T1000 (cell line): ENCODE measurements around the gene GRIP2.

ENCODE experiments used
- DNase-seq: peaks from one replicate; lab custom pipeline; 2025; ENCODE audit warnings: mixed read lengths; lab: John Stamatoyannopoulos, UW

The GRIP2 gene

DNA sequence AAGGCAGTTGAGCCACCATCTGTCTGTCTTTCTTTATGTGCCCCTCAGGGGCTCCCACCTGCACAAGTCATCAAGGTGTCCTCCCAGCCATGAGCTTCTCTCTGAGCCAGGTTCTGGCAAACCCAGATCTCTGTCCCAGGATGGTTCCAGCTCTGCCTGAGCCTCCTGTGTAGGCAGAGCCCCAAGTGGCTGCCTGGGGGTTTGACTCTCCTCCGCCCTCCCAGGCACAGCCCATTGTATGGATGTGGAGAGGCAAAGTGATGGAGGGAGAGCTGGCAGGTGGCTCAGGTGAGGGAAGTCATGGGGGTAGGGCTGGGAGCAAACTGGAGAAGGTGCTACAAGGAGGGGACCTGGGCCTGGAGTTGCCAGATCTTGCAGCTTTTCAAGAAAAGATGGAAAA, 56.9 kb downstream of the GRIP2 start:
- no peak for DNase-seq

DNA sequence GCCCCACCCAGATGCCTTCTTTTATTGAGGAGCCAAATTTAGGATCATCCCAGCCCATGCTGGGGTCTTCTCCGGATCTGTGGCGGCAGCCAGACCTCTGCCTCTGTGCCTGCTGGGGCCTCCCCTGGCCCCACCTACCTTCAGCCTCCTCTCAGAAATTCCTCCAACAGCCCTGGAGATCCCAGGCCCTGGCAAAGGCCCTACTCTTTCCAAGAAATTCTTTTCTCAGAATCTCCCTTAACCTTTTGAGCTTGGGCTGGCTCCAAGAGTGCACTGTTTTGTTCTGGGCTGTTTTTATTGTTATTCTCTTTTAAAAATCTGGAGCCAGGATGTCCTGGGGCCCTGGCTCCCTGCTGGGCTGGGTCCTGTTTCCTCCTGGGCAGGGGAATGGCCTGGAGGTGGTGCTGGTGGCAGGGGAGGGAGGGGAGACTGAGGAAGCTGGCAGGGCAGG, 57.8 kb downstream of the GRIP2 start:
- no peak for DNase-seq

DNA sequence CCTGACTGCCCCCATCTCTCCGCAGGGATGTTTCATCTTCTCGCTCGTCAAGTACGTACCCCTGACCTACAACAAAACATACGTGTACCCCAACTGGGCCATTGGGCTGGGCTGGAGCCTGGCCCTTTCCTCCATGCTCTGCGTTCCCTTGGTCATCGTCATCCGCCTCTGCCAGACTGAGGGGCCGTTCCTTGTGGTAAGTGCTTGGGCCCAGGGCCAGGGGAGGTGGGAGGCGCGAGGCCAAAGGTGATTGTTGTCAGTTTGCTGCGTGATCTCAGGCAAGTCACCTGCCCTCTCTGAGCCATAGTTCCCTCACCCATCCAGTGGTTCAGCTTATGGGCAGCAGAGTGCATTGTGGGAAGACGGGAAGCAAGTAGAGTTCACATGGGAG, 58.5 kb downstream of the GRIP2 start:
- DNase-seq, result no peak

DNA sequence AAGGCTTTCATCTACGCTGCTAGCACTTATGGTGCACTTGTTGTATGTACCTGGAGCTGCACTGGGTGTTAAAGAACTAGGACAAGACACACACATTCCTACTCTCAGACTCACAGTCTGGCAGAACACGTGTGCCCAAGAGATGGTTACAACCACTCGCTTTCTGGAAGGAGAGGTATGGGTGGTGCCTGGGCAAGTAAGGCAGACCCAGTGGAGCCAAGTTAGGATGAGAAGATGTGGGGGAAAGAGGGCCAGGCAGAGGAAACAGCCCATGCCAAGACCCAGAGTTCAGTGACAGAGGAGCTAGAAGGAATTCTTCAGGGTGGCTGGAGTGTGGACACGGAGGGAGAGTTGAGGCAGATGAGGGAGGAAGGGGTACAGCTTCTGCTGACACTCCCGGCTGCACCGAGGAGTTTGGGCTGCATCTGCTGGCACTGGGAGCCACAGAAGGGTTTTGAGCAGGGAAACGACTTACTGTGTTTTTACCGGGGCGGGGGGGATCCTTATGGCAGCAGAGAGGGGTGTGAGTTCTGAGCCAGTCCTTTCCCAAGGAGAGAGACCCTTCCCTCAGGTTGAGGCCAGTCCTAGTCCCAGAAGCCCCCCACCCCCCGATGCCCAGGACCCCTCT, 59.0 kb downstream of the GRIP2 start:
- no peak for DNase-seq

DNA sequence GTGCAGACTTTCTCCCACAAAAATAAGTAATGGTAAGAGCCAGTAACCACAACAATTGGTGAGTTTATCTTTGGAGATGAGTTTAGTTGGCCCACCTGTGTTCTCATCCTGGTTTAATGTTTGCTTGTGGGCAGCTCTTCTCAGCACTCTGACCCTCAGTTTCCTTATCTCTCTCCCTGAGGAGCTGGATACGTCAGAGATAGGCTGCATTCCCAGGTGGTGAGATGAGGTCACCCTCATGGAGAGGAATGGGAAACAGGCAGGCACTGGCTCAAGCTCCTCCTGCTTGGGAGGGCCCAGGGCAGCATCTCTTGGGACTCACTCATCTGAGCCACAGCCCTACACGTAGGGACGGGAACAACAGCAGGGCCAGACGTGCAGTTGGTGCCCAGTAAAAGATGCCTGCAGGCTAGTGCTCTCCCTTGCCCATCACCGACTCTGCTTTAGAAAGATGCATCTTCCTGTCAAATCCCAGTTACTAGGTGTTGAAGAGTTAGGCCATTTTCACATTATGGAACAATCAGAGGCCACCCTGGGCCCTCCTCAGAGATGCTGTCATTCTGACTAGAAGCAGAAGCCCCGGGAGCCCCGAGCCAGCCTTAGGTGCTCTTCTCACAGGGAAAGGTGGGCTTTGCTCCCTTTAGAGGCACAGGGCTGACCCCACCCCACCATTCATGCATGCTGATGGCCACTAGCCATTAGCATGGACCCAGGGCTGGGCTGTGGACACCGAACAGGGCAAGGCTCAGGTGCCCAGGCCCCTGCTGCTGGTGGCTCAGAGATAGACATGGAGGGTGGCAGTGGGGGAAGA, 59.7 kb downstream of the GRIP2 start:
- peak; percentile 13 for DNase-seq

DNA sequence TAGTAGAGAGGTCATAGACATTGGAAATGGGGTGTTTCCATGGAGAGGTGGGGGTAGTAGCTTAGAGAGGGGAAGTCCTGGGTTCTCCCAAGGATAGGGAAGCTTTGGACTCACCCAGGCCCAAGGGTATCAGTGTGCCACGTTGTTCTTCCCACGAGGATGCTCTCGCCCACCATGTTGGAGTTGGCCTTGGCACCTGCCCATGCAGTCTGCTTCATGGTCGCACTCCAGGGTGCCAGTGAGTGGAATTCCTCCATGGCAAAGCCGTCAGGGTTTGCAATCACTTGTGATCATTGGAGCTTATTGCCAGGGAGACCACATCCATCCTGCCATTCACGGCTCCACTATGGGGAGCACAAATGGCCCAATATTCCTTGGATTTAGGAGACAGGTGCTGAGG, 60.6 kb downstream of the GRIP2 start:
- DNase-seq, result no peak

DNA sequence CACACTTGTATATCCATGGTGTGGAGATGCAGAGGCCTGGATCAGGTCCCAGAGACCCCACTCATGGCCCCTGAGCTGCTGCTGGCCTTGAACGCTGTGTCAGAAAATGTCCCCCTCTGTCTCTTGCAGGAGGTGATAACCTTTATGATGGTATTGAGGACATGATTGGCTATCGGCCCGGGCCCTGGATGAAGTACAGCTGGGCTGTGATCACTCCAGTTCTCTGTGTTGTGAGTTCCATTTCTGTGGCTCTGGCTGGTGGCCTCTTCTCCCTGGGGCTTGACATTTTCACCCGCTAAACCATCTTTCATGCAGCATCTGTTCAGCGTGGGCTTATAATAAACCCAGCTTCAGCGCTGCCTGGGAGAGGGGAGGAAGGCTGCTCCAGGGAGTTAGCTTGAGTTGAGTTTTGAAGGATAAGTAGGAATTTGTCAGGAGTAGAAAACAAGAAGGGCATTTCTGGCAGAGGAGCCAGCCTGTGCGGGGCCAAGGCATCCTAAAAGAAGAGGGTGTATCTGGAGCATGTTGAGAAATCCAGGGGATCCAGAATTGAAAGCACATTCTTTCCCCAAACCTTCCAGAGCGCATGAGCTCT, 61.1 kb downstream of the GRIP2 start:
- DNase-seq, result no peak

DNA sequence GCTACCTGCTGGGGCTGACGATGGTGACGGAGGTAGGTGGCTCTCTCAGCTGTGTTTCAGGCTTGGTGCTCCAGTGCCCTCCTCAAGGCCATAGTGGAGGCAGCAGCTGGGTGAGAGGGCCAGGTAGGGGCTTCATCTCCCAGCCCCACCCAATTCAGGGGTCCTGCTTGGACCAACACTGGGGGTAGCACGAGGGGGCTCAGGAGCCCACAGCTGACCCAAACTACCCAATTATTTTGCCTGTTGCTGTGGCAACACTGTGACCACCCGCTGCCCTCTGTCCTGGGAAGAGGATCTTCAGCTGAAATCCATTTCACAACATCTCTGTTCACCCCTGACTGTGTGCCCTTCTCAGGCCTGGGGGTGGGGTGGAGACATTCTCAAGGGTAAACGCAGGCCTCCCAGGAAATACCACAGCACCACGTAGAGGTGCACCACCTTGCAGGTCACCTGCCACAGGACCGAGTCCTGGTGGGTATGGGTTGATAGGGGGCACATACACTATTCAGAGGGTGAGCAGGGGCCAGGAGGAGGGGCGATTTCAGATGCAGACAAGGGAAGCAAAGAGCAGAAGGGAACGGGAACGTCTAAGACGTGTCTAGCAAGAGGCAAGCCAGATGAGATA, 62.7 kb downstream of the GRIP2 start:
- no peak for DNase-seq

DNA sequence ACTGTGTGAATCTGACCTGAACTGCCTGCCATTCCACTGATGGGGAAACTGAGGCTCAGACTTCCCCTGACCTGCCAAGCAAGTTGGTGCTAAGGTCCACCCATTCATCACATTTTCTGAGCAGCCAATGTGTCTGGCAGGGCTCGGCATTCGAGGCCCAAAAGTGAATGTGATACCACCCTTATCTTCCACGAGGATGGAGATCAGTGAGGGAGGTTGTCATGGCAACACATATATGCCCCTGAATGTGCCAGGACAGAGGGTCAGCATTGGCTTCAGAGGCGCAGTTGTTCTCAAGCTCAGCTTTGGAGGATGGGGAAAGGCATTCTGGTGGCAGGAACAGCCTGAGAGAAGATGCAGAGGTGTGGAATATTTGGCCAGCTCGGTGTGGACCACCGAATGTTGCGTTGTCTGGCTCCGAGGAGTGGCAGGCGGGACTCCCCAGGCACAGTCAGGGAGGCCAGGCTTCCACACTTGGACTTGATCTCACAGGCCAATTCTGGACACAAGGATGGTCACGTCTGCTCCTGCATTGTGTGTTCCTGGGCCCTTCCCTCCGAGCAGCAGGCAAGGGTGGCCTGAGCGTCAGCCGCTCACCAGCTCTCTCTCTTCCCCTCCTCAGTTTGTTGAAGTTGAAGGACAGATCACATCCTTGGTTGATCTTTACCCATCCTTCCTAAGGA, 63.4 kb downstream of the GRIP2 start:
- DNase-seq, result no peak

DNA sequence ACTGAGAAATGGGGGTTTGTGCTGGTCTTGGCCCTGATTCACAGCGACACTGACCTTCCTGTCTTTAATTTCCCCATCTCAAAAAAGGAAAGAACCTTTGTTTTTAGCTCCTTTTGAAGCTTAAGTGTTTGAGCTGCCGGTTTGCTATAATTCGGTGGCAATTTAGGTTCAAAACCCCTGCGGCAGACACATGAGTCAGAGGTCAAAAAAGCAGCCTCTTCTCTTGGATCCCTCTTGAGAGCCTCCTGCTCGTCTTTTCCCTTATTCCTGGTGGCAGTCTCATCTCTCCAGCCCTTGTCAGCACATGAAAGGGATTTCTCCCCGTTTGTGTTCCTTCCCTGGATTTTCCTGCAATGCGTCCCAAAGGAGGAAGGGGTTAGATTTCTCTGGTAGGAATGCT, 64.5 kb downstream of the GRIP2 start:
- DNase-seq, result no peak

DNA sequence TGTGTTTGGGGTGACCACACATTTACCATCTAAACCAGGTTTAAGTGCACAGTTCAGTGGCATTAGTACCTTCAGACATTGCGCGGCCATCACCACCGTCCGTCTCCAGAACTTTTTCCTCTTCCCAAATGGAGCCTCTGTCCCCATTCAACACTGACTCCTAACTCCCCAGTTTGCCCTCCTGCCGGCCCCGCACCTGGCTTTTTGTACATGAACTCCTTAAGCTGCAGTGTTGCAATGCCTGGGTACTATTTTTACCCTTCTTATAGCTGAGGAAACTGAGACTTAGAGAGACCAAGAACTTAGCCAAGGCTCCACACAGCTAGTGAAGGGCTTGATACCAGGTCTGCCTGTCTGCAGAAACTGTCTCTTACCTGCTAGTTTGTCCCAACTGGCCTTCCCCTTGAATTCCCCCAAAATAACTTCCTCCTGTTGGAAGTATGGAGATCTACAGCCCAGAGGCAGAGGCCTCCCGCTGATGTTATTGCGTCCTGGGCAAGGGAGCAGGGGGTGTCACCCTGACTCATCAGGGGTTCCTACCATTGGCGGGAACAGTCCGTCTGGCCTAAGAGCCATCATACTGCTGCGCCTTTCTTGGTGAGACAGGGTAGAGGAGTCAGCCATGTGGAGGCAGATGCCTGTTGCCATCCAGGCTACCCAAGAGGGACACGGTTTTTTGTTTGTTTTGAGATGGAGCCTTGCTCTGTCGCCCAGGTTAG, 65.6 kb downstream of the GRIP2 start:
- DNase-seq, result no peak

DNA sequence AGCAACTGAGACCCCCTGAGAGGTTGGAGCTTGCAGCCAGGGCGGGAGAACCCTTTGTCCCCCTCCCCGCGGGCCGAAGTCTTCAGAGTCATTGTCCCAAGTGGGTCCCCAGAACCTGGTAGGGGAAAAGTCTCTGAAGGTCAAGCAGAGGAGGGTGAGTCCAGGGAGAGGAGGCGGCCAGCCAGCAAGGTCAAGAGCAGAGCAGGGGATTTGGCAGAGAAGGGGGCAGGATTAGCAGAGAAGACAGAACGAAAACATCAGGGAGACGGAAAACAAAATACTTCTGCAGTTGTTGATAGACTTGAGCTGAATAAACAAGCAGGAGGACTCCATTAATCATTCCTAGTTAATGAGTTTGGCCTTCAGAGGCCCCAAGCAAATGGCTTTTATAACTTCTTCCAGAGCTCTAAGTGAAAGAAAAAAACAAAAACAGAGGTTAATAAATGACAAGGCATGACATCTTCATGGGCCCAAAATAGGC, 66.7 kb downstream of the GRIP2 start:
- DNase-seq, result no peak

DNA sequence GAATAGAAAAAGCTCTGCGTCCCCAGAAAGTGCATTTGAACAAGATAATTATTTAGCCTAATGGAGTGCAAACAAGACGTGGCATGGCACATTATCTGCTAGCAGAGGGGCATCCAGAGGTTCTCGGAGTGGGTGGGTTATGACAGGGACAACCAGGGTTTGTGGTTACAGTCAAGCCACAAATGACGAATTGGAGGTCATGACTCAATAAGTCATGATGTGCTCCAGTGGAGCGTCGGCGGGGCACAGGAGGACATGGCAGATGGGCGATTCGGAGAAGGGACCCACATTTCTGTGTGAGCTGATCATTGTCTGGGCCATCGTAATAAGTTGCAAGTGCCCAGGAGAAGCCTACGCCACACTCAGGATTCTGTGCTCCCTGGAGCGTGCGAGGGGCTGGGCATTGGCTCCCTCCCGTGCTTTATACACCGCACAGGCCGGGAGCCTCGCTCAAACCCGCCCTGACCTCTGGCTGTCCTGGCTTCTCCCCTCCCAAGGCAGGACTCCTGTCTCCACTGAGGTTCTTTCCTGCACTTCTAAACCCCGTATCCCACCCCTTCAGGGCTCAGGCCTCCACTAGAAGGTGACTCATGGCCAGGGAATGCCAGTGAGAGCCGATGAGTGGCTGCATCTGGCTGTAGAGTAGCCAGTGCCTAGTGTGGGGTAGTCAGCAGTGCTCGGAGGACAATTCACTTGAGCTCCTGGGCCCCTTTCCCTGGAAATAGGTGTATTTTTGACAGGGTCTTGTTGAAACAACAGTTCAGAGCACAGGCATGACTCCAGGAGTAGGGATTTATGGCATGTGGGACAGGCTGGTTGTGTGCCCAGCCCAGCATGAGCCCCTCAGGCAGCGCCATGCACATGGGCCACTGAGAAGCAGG, 67.4 kb downstream of the GRIP2 start:
- DNase-seq, result peak; percentile 83

DNA sequence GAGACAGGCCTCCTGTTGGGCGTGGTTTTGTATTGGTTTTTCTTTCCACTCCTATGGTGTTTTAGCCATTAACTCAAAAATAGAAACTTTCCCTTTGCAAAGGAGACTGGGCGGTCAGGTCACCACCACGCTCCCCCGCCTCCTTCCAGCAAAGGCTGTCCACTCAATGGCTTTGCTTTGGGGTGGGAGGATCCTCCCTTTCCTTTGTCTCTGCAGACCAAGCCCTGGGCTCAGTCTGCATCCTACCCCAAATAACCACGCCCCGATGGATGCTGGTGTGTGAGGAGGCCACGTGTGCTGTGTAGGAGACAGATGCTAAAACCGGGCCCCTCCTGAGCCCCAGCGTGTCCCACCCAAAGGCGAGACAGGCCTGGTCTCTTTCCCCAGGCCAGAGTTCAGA, 68.5 kb downstream of the GRIP2 start:
- DNase-seq, result no peak

DNA sequence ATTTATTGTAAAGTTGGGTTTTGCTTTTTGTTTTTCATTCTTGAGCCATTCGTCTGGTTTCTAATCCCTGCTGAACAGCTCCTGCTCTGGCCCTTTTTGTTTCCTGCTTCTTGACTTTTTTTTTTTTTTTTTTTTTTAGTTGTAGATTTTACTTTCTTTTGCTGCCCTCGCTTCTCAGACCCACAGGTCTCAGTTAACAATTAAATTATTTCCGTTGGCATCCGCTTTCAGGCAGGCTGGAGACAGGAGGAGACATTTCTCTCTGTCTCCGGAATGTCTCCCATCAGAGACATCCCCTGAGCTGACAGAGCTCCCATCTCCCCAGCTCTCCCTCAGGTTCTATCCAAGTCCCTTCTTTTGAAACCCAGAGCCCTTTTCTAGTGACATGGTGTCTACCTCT, 69.1 kb downstream of the GRIP2 start:
- DNase-seq, result no peak

DNA sequence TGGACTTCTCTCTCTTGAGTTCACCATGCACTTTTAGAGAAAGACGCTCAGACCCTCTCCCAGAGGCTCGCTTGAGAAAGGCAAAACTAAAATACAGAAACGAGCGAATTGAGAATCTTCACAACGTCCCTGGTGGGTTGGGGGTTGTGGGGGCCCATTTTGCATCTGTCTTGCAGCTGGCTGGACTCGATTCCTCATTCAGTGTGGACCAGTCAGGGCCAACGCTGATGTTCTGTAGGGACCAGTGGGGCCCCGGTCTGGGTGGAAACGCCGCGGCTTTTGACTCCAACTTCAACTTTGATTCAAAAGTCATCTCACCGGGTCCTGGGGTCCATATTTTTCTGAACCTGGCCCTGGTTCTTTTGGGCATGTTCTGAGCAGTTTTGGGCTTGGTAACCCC, 69.7 kb downstream of the GRIP2 start:
- DNase-seq, result no peak

DNA sequence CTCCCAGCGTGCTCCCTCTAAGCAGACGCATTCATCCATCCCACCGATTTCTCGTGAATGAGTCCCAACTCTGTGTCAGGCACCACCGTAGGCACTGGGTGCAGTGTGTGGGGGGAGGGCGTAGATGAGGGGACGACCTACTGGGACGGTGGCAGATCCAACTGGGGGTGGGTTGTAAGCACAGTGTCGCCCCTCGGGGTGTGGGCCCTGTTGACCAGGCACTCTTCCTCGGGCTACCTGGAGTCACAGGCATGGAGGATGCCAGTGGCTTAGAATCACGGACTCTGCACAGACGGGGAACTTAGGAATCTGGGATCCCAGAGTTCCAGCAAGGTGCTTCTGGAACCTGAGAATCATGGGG, 71.5 kb downstream of the GRIP2 start:
- no peak for DNase-seq

DNA sequence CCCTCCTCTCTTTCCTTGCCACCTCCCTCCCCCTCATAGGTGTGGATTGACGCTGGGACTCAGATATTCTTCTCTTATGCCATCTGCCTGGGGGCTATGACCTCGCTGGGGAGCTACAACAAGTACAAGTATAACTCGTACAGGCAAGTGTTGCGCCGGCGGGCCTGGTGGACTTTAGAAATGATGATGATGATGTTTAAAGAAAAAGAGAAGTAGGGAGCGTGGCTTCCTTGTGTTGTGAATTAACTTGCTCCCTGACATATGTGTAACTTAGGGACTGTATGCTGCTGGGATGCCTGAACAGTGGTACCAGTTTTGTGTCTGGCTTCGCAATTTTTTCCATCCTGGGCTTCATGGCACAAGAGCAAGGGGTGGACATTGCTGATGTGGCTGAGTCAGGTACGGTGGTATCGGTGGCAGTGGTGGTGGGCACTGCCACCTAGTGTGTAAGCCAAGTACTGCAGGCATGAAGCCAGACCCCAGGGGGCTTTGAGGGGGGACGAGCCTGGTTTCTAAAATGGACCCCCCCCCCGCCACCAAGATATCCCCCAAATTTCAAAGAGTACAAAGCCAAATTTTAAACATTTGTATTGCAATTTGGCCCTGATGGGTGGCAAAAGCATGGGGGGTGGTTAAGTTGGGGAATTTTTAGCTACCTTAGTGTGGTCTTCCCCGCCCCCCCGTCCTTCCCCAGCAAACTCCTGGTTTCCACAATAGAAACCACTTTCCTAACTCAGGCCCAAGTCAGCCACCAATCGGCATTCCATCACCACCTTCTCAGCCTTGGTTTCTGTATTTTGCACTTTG, 72.1 kb downstream of the GRIP2 start:
- no peak for DNase-seq

DNA sequence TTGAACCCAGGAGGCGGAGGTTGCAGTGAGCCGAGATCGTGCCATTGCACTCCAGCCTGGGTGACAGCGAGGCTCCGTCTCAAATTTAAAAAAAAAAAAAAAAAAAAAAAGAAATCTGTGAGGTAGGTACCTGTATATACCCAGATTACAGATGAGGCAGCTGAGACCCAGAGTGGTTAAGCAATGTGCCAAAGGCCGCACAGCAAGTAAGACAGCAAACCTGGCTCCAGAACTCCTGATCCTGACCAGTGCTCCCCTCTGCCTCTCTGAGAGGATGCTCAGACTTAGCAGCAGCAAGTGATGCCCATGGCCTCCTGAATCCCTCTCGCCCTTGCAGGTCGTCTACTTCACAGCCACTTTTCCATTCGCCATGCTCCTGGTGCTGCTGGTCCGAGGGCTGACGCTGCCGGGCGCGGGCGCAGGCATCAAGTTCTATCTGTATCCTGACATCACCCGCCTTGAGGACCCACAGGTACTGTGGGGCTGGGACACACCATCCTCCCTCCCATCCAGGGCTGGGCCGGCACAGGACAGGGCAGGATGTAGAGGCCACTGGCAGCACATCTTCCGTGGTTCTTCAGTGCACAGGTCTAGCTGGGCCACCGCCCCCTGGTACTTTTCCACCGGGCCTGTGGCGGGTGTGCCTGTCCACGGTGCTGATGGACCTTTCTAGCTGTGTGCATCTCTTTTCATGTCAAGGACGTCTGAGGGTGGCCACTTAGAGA, 73.8 kb downstream of the GRIP2 start:
- no peak for DNase-seq
